HT-29 (cell line): ENCODE data around the gene GOLGA6L4. TPM values are rescaled to one million over a fixed set of nuclear protein-coding genes. Genes with fewer than 3 reads are reported as not detected.
"Not testable (repeated sequence)": the region's sequence is repeated elsewhere in the genome, so short reads cannot be mapped to it uniquely, and the experiment has no call there.

ENCODE experiments used
- DNase-seq: peaks from one replicate; pipeline ENCODE4 v3.0.0-alpha.2; 2015; ENCODE audit warnings: low spot score
- small RNA-seq: library from RNA; depleted of rRNA; stranded (forward); fragments of <200 nt; gene quantifications from one replicate; pipeline ENCODE3, GENCODE V24; 2014
- total RNA-seq: library from RNA; depleted of rRNA; stranded (reverse); fragments of >200 nt; shearing (Covaris generic); gene quantifications from 2 replicates; pipeline ENCODE4 v1.2.3, GENCODE V29; 2014; rRNA removed

GOLGA6L4 gene, protein sequence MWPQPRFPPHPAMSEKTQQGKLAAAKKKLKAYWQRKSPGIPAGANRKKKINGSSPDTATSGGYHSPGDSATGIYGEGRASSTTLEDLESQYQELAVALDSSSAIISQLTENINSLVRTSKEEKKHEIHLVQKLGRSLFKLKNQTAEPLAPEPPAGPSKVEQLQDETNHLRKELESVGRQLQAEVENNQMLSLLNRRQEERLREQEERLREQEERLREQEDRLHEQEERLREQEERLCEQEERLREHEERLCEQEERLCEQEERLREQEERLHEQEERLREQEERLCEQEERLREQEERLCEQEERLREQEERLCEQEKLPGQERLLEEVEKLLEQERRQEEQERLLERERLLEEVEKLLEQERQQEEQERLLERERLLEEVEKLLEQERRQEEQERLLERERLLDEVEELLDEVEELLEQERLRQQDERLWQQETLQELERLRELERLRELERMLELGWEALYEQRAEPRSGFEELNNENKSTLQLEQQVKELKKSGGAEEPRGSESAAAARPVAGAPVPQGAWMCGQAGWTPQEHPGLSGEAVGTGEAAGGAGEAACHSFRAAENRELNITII
- 0.48 TPM in 1 of 2 replicates, not detected in the other for total RNA-seq

DNA sequence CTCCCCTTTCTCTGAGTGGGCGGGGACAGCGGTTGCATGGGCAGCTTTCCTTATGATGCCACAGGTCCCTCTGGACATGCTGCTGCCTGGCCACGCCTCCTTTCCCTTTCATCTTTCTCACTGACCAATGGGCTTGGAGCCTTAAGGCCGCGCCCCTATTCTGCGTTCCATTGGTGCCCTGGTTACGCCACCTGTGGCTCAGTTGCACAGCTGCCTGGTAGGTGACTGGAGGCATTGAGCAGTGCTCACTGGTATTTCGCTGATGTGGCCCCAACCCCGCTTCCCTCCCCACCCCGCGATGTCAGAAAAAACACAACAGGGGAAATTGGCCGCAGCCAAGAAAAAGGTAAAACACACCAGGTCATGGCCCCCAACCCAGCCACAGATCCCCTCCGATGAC is at the start of gene GOLGA6L4:
Gene GOLGA6L4 (plus strand): TSS at position 201 of the 400 bp plus-strand sequence. CDS start 62 bp downstream, at position 263.
- DNase-seq: not testable (repeated sequence)

DNA sequence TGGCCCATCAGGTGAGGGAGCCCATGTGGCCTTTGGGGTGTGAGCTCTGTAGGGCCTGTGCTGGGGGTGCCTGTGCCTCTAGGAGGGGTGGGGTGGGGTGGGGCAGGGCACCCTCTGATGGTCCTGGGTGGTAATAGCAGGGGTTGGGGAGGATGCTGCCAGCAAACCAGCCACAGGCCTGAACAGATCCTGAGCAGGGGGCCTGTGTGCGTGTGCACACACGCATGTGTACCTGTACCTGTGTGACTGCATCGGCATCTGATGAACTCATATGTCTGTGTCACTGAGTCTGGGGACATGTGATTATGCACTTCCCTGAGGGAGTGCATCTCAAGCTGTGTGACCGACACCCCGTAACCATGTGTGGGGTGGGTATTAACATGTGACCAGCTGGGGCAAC is 42.6 kb upstream of the GOLGA6L4 start:
- not testable (repeated sequence) for DNase-seq

DNA sequence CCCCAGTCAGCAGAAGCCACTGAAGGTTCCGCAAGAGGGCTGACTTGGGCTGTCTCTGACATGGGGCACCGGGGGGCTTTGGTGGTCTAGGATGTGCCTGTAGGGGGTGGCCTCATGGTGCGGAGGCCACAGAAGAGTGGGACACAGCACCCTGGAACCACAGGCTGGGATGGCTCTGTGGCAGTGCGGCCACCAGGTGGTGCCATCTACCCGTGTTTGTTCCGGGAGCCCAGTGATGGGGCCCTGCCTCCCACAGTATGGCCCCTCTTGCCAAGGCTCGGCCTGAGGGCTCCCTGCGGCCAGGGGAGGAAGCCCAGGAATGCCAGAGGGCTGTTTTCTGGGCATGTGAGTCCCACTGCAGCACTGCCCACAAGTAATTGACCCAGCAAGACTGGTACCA is 40.0 kb upstream of the GOLGA6L4 start:
- DNase-seq: not testable (repeated sequence)

DNA sequence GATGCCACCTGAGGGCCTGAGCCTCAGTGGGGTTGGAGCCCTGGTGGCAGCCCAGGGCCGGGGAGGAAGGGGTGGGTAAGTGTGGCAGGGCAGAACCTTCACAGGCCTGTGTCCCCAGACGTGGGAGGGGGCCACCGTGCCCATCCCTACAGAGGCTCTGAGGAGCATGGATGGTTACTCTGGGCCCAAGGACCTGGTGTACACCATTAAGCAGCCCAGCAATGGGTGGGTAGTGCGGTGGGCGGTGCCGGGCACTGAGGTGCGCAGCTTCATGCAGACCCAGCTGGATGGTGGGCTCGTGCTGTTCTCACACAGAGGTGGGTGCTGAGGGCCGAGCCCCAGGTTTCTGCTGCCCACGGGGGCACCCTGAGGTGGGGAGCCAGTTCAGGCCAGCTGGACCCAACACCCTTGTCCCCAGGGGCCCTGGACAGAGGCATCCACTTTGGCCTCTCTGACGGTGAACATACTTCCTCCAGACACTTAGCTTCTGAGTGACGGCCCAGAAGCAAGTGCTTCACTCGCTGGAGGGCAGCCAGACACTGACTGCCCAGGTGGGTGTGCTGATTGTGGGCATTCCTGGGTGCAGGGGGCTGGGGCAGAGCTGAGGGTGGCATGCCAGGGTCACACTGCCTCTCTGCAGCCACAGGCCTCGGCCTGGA is 38.9 kb upstream of the GOLGA6L4 start:
- not testable (repeated sequence) for DNase-seq

DNA sequence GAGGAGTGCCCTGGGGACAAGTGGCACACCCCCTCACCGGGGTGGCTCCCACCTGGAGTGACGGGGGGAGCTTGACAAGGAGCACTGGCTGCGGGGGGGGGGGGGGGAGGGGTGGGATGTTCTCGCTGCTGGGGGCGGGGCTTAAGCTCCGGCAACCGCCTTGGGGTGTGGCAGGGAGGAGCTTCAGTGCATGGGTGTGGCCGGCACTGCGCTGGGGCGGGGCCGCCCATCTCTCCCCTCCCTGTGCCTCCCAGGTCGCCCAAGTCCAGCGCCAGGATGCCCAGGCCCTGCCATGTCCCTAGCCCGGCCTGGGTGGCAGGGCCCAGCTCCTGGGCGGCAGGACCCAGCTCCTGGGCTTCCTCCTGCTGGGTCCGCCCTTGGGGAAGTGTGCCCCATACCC is 35.7 kb upstream of the GOLGA6L4 start:
- not testable (repeated sequence) for DNase-seq

DNA sequence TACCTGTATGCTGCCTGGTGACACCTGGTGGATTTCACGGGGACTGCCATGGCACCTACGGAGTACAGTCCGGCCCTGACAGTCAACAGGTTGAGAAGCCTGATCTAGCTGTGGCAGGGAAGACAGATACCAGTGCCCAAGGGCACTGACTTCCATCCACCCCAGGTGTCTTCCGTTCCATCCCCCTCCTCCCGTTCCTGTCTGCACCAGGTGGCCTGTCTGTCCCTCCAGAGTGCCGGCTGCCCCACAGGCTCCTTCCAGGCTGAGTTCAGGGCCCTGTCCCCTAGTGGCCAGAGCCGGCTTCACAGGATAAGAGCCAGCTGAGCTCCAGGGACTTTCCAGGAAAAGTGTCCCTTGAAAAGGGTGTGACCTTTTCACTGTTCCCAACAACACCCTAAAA is 10.9 kb downstream of the GOLGA6L4 start:
- DNase-seq: not testable (repeated sequence)

Small RNAs within 50 kb of the gene (small RNA-seq; reads per million reads assigned to genes)
- gene RN7SL331P (not detected), gene UBE2Q2P8 (not detected)
